B cell (primary cell): ENCODE data around the gene AVPR1B. TPM values are rescaled to one million over a fixed set of nuclear protein-coding genes. Genes with fewer than 3 reads are reported as not detected.
A peak's percentile ranks its signal among the peaks of the same experiment; 100 is the strongest.

ENCODE experiments used
- ATAC-seq: fragments of 200-7000 bp; cut with Tn5 transposase; one replicate; pipeline ENCODE4 v1.10.0; 2021; ENCODE audit warnings: low read depth, mild to moderate bottlenecking, moderate number of reproducible peaks, moderate library complexity
- CTCF ChIA-PET: fragments of 350-600 bp; sonication (Branson Sonifier 250); formaldehyde crosslinking; loops from one replicate; lab custom pipeline; 2021; ENCODE audit warnings: antibody characterized with exemption, inconsistent platforms; lab: Charles Lee
- POLR2A ChIA-PET: fragments of 350-600 bp; sonication (Branson Sonifier 250); formaldehyde crosslinking; loops from one replicate; lab custom pipeline; 2021; ENCODE audit warnings: antibody characterized with exemption; lab: Charles Lee
- DNase-seq: peaks from one replicate; pipeline ENCODE4 v3.0.0; 2013
- H2AFZ ChIP-seq: 2 replicates; pipeline ENCODE4 v1.6.1; 2012; ENCODE audit warnings: mild to moderate bottlenecking, low read depth, low read length; ENCODE audit not compliant: insufficient read depth, poor library complexity, severe bottlenecking
- H3K27ac ChIP-seq, 2 donors: 1 replicate in 1 of 2; 2 replicates in 1 of 2; pipeline ENCODE4 v1.5.1; 2012 to 2013; ENCODE audit warnings: low read length in 2 of 2, mild to moderate bottlenecking in 2 of 2, moderate library complexity in 1 of 2
- H3K27me3 ChIP-seq, 4 experiments: fragments of 200-600 bp in 1 of 4; sonication (generic) in 1 of 4; replicated peaks in 1 of 4; 1 replicate in 2 of 4; 2 replicates in 2 of 4; pipeline versions ENCODE4 v1.6.1 to v1.7.0; 2013 to 2016; ENCODE audit warnings: low read length in 3 of 4, mild to moderate bottlenecking in 2 of 4, mixed read lengths in 1 of 4, moderate library complexity in 1 of 4; ENCODE audit not compliant: insufficient read depth in 4 of 4, control insufficient read depth in 3 of 4; ENCODE audit errors: control extremely low read depth in 1 of 4
- H3K36me3 ChIP-seq, 2 experiments: replicated peaks in 1 of 2; 1 replicate in 1 of 2; 2 replicates in 1 of 2; pipeline versions ENCODE4 v1.6.1 to v1.7.1; 2013; ENCODE audit warnings: low read length in 1 of 2; ENCODE audit not compliant: insufficient read depth in 2 of 2, control insufficient read depth in 1 of 2; ENCODE audit errors: control extremely low read depth in 1 of 2, extremely low read depth in 1 of 2
- H3K4me1 ChIP-seq, 2 donors: fragments of 200-600 bp in 1 of 2; sonication (generic) in 1 of 2; 1 replicate in 1 of 2; 2 replicates in 1 of 2; pipeline versions ENCODE4 v1.5.1 to v1.6.1; 2013 to 2017; ENCODE audit warnings: low read length in 2 of 2; ENCODE audit not compliant: control insufficient read depth in 2 of 2, insufficient read depth in 2 of 2
- H3K4me2 ChIP-seq: replicated peaks from 2 replicates; pipeline ENCODE3; 2012; ENCODE audit warnings: mild to moderate bottlenecking, low read depth, low read length; ENCODE audit not compliant: poor library complexity, severe bottlenecking
- H3K4me3 ChIP-seq, 5 experiments: fragments of 200-600 bp in 1 of 5; sonication (generic) in 1 of 5; 1 replicate in 3 of 5; 2 replicates in 2 of 5; pipeline versions ENCODE4 v1.5.1 to v1.7.0; 2011 to 2016; ENCODE audit warnings: low read length in 4 of 5, mild to moderate bottlenecking in 4 of 5, low read depth in 2 of 5, control low read depth in 1 of 5, moderate library complexity in 1 of 5; ENCODE audit not compliant: insufficient read depth in 1 of 5; ENCODE audit errors: control extremely low read depth in 1 of 5, extremely low read depth in 1 of 5
- H3K79me2 ChIP-seq: fragments of 200-600 bp; sonication (generic); one replicate; pipeline ENCODE4 v1.6.0; 2016; ENCODE audit warnings: low read length; ENCODE audit not compliant: control insufficient read depth, insufficient read depth
- H3K9ac ChIP-seq: fragments of 200-600 bp; sonication (generic); 2 replicates; pipeline ENCODE4 v1.6.1; 2017; ENCODE audit warnings: mild to moderate bottlenecking, low read length, moderate library complexity
- H3K9me3 ChIP-seq, 3 donors: one replicate each; pipeline versions ENCODE4 v1.6.1 to v1.7.1; 2013; ENCODE audit warnings: low read length in 2 of 3; ENCODE audit not compliant: control insufficient read depth in 2 of 3, insufficient read depth in 1 of 3; ENCODE audit errors: control extremely low read depth in 1 of 3
- H4K20me1 ChIP-seq: 2 replicates; pipeline ENCODE4 v1.6.0; 2012; ENCODE audit warnings: mild to moderate bottlenecking, low read length; ENCODE audit not compliant: insufficient read depth, control insufficient read depth, poor library complexity, severe bottlenecking
- H3K27ac Mint-ChIP-seq: one replicate; pipeline ENCODE4 v1.8.0; 2021; ENCODE audit warnings: mixed read lengths
- H3K27me3 Mint-ChIP-seq: one replicate; pipeline ENCODE4 v1.8.0; 2021; ENCODE audit warnings: mixed read lengths
- H3K4me1 Mint-ChIP-seq: one replicate; pipeline ENCODE4 v1.8.0; 2021; ENCODE audit warnings: mixed read lengths
- H3K4me3 Mint-ChIP-seq: one replicate; pipeline ENCODE4 v1.8.0; 2021; ENCODE audit warnings: mixed read lengths
- H3K9me3 Mint-ChIP-seq: one replicate; pipeline ENCODE4 v1.8.0; 2022; ENCODE audit warnings: mixed read lengths; ENCODE audit not compliant: insufficient read depth
- CTCF ChIP-seq: fragments of 200-600 bp; IDR thresholded peaks from one replicate; pipeline ENCODE4 v1.8.0; 2022; ENCODE audit warnings: antibody characterized with exemption, mild to moderate bottlenecking
- EZH2 ChIP-seq: IDR thresholded peaks from 2 replicates; pipeline ENCODE4 v1.6.1; 2012; ENCODE audit warnings: borderline replicate concordance, low read depth, mild to moderate bottlenecking, moderate library complexity, low read length; ENCODE audit not compliant: insufficient read depth, poor library complexity, severe bottlenecking
- WGBS: methylation state at CpG from one replicate; pipeline ENCODE4 v1.1.5; 2013; ENCODE audit warnings: missing lambda C conversion rate; ENCODE audit not compliant: insufficient coverage; 5-methylcytosine and 5-hydroxymethylcytosine counted together
- intact Hi-C: fragments of 100-400 bp; cut with micrococcal nuclease; formaldehyde crosslinking; loops from one replicate; pipeline ENCODE4 v1.10.0; 2022
- polyA plus RNA-seq: library from polyadenylated mRNA; depleted of rRNA; stranded (reverse); fragments of >200 nt; gene quantifications from 2 replicates; pipeline ENCODE4 v1.2.3, GENCODE V29; 2012
- total RNA-seq, 2 donors: library from RNA; stranded (reverse); fragments of 120-200 nt in 1 of 2; gene quantifications; 1 replicate in 1 of 2; 2 replicates in 1 of 2; pipeline versions ENCODE4 v1.2.3 to v1.2.4, GENCODE V29; 2013 to 2022

AVPR1B gene
- total and polyA plus RNA-seq, 2 donors (not counting 1 experiment from before 2014, with no cell fraction given): 0.59 TPM; not detected in 1

DNA sequence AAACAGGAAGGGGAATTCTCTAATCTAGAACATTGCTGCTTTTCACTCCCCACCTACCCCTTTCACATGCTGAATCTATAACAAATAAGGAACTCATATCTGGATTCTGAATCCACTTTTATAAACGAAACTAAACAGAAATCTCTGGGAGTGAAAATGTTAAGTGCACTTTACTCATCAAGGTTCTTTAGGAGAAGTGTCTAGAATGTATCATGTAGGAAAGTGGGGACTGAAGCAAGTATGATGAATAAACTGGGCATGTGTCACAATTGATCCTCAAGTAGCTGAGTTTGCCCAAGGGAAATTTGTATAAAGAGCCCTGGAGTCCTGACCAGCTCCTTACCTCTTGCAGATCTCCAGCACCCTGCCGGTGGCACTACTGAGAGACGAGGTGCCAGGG is 19.8 kb downstream of the AVPR1B start:
- POLR2A ChIA-PET: no interaction called here
- no peaks in the 10 kb centered on the region for H3K79me2 ChIP-seq
- H3K27ac ChIP-seq: no peak overlapping the region
- CTCF ChIA-PET: interaction anchor here (0.8 to 4.5 kb wide), 3 partner anchors 9 to 120 kb away, joined by 3 to 31 read pairs (median 5); no protein-coding TSS in a partner anchor
- no peaks in the 10 kb centered on the region for H3K36me3 ChIP-seq
- no peak overlapping the region for H3K9ac ChIP-seq
- no peak overlapping the region for H3K4me3 ChIP-seq
- no peaks in the 10 kb centered on the region for H3K9me3 ChIP-seq
- H3K27me3 Mint-ChIP-seq: no peaks in the 10 kb centered on the region
- no peak overlapping the region for H3K4me3 Mint-ChIP-seq
- H3K27me3 ChIP-seq: no peaks in the 10 kb centered on the region
- H4K20me1 ChIP-seq: no peaks in the 10 kb centered on the region
- 89% methylated on average over 1 of the region's 3 CpGs for WGBS
- TF ChIP-seq CTCF (no peak), EZH2 (no peak)
- H3K9me3 Mint-ChIP-seq: no peaks in the 10 kb centered on the region
- DNase-seq (no peak), ATAC-seq (no peak)
- H3K4me1 ChIP-seq: peaks cover 22 to 25% of the 10 kb centered on the region in 2 donors
- H2AFZ ChIP-seq: no peak overlapping the region
- intact Hi-C loops: no loop called here
- no peak overlapping the region for H3K4me2 ChIP-seq
- no peak overlapping the region for H3K27ac Mint-ChIP-seq
- peaks cover 21% of the 10 kb centered on the region for H3K4me1 Mint-ChIP-seq

- Histone ChIP-seq H3K9me3 (no peaks in the 10 kb centered on the region), H3K4me3 (no peak overlapping the region), H3K79me2 (no peaks in the 10 kb centered on the region), H2AFZ (peak overlapping the region; percentile 21), H3K4me1 (peaks cover 0 to 5% of the 10 kb centered on the region in 2 donors), H3K27ac (no peak overlapping the region), H3K4me2 (no peak overlapping the region), H4K20me1 (no peaks in the 10 kb centered on the region), H3K36me3 (no peaks in the 10 kb centered on the region), H3K27me3 (no peaks in the 10 kb centered on the region), H3K9ac (no peak overlapping the region)
- WGBS: no CpG with 5 or more reads among the region's 7 CpGs
- Mint-ChIP-seq H3K27ac (no peak overlapping the region), H3K4me3 (no peak overlapping the region), H3K4me1 (peaks cover 4% of the 10 kb centered on the region), H3K27me3 (no peaks in the 10 kb centered on the region), H3K9me3 (no peaks in the 10 kb centered on the region)
- CTCF ChIA-PET: interaction anchor here (2.7 to 3.9 kb wide), 3 partner anchors 12 to 117 kb away, joined by 11 to 26 read pairs (median 23); no protein-coding TSS in a partner anchor
- intact Hi-C loops: no loop called here
- ATAC-seq (no peak), DNase-seq (no peak)
- POLR2A ChIA-PET: interaction anchor here (0.6 kb wide), 1 partner anchor 57 kb away, joined by 5 read pairs; no protein-coding TSS in a partner anchor
- TF ChIP-seq CTCF (no peak), EZH2 (no peak)
Observed at GRCh38 chr1:206094024-206094423, 23.2 kb downstream of the AVPR1B start.
